Body of pancreas (tissue), 4 donors: ENCODE measurements around the gene B3GALNT2. TPM values are rescaled to one million over a fixed set of nuclear protein-coding genes. Genes with fewer than 3 reads are reported as not detected.

ENCODE experiments used
- ATAC-seq: fragments of 150-250 bp; one replicate; pipeline ENCODE4 v1.9.1; 2016
- DNase-seq, 4 donors: peaks; one replicate each; pipeline ENCODE4 v3.0.0-alpha.2; 2019
- H3K27ac ChIP-seq, 4 donors: fragments of 200-600 bp; sonication (generic); 1 replicate in 3 of 4; 2 replicates in 1 of 4; pipeline versions ENCODE4 v1.5.1 to v1.6.1; 2016 to 2019; ENCODE audit warnings: mild to moderate bottlenecking in 1 of 4, mixed read lengths in 1 of 4, moderate library complexity in 1 of 4
- H3K27me3 ChIP-seq, 2 donors: fragments of 200-600 bp; sonication (generic); one replicate each; pipeline ENCODE4 v1.6.0; 2016; ENCODE audit warnings: mild to moderate bottlenecking in 1 of 2
- H3K36me3 ChIP-seq, 2 donors: fragments of 200-600 bp; sonication (generic); replicated peaks in 1 of 2; 2 replicates each; pipeline ENCODE4 v1.5.1; 2016; ENCODE audit warnings: low read depth in 2 of 2; ENCODE audit not compliant: insufficient read depth in 1 of 2
- H3K4me1 ChIP-seq: fragments of 200-600 bp; sonication (generic); one replicate; pipeline ENCODE4 v1.6.0; 2016
- H3K4me3 ChIP-seq, 2 donors: fragments of 200-600 bp; sonication (generic); 1 replicate in 1 of 2; 2 replicates in 1 of 2; pipeline ENCODE4 v1.5.1; 2016 to 2019
- H3K9me3 ChIP-seq, 3 donors: fragments of 200-600 bp; sonication (generic); 1 replicate in 2 of 3; 2 replicates in 1 of 3; pipeline ENCODE4 v1.5.1; 2016
- CTCF ChIP-seq, 7 experiments: fragments of 450-650 bp in 4 of 7; fragments of 200-600 bp in 3 of 7; sonication (generic) in 3 of 7; IDR thresholded peaks; one replicate each; pipeline ENCODE4 v1.5.1; 2016 to 2019; ENCODE audit warnings: antibody characterized with exemption in 7 of 7
- POLR2A ChIP-seq, 3 donors: fragments of 450-650 bp; IDR thresholded peaks; one replicate each; pipeline ENCODE4 v1.6.1; 2016; ENCODE audit warnings: antibody characterized with exemption in 3 of 3, mild to moderate bottlenecking in 2 of 3
- WGBS, 2 donors: methylation state at CpG; one replicate each; pipeline ENCODE4 v1.1.5; 2017; 5-methylcytosine and 5-hydroxymethylcytosine counted together
- intact Hi-C: fragments of 100-400 bp; cut with DNase I; formaldehyde crosslinking; loops from one replicate; pipeline ENCODE4 v1.15.1; 2023
- total RNA-seq, 2 donors: library from RNA; depleted of rRNA; stranded (reverse); fragments of >200 nt; gene quantifications; one replicate each; pipeline ENCODE4 v1.1.0, GENCODE V29; 2016

Gene B3GALNT2
- total RNA-seq, 2 donors from 2014 or later: 33.6 to 52.9 TPM

- H3K4me3 ChIP-seq: no peak overlapping the region
- no peaks in the 10 kb centered on the region for H3K9me3 ChIP-seq
- intact Hi-C loops: no loop called here
- H3K27me3 ChIP-seq: no peaks in the 10 kb centered on the region
- ATAC-seq (no peak), DNase-seq (no peak)
- no peaks in the 10 kb centered on the region for H3K4me1 ChIP-seq
- WGBS, 2 donors: 60 to 68% methylated on average over 4 of the region's 4 CpGs
- TF ChIP-seq POLR2A (IDR thresholded peaks at IDR 0.05) (no peak), CTCF (IDR thresholded peaks at IDR 0.05) (no peak)
- no peaks in the 10 kb centered on the region for H3K36me3 ChIP-seq
- H3K27ac ChIP-seq: no peak overlapping the region
Observed at GRCh38 chr1:235525314-235525713, 21.1 kb upstream of the B3GALNT2 start.

- Histone ChIP-seq H3K36me3 (no peaks in the 10 kb centered on the region), H3K27me3 (no peaks in the 10 kb centered on the region), H3K27ac (no peak overlapping the region), H3K9me3 (no peaks in the 10 kb centered on the region), H3K4me1 (no peaks in the 10 kb centered on the region), H3K4me3 (no peak overlapping the region)
- TF ChIP-seq POLR2A (IDR thresholded peaks at IDR 0.05) (no peak), CTCF (IDR thresholded peaks at IDR 0.05) (no peak)
- DNase-seq (no peak), ATAC-seq (no peak)
- 70 to 77% methylated on average over 6 of the region's 6 CpGs for WGBS, 2 donors
- intact Hi-C loops: no loop called here
Observed at GRCh38 chr1:235516862-235517446, 12.7 kb upstream of the B3GALNT2 start.

GRCh38 chr1:235515844-235516512 is 11.7 kb upstream of the B3GALNT2 start:
- 90 to 92% methylated on average over 5 of the region's 5 CpGs for WGBS, 2 donors
- DNase-seq (no peak), ATAC-seq (no peak)
- Histone ChIP-seq H3K9me3 (no peaks in the 10 kb centered on the region), H3K4me3 (no peak overlapping the region), H3K27ac (no peak overlapping the region), H3K36me3 (no peaks in the 10 kb centered on the region), H3K27me3 (no peaks in the 10 kb centered on the region), H3K4me1 (no peaks in the 10 kb centered on the region)
- TF ChIP-seq CTCF (IDR thresholded peaks at IDR 0.05): no peak
- no peak for TF ChIP-seq POLR2A (IDR thresholded peaks at IDR 0.05)
- intact Hi-C loops: no loop called here

- H3K4me3 ChIP-seq: no peak overlapping the region
- H3K27me3 ChIP-seq: no peaks in the 10 kb centered on the region
- peak; percentile 75 for ATAC-seq
- TF ChIP-seq CTCF (IDR thresholded peaks at IDR 0.05): peak; percentile 79 to 98 (median 89)
- TF ChIP-seq POLR2A (IDR thresholded peaks at IDR 0.05): no peak
- no peaks in the 10 kb centered on the region for H3K9me3 ChIP-seq
- DNase-seq: peak; percentile 24 to 66 (median 36)
- H3K27ac ChIP-seq: no peak overlapping the region
- no peaks in the 10 kb centered on the region for H3K36me3 ChIP-seq
- intact Hi-C loops: loop anchor here (5.0 kb wide), 1 partner anchor 274 kb away; no protein-coding TSS in a partner anchor
- 34% methylated on average over 8 of the region's 8 CpGs for WGBS, 2 donors
- no peaks in the 10 kb centered on the region for H3K4me1 ChIP-seq
Observed at GRCh38 chr1:235513495-235514366, 9.5 kb upstream of the B3GALNT2 start.
